GDM1 (cell line): ENCODE measurements around the gene MIA2.
"Not testable (repeated sequence)": the region's sequence is repeated elsewhere in the genome, so short reads cannot be mapped to it uniquely, and the experiment has no call there.

Source experiments
- DNase-seq: peaks from one replicate; lab custom pipeline; 2025; lab: John Stamatoyannopoulos, UW

The MIA2 gene

DNA sequence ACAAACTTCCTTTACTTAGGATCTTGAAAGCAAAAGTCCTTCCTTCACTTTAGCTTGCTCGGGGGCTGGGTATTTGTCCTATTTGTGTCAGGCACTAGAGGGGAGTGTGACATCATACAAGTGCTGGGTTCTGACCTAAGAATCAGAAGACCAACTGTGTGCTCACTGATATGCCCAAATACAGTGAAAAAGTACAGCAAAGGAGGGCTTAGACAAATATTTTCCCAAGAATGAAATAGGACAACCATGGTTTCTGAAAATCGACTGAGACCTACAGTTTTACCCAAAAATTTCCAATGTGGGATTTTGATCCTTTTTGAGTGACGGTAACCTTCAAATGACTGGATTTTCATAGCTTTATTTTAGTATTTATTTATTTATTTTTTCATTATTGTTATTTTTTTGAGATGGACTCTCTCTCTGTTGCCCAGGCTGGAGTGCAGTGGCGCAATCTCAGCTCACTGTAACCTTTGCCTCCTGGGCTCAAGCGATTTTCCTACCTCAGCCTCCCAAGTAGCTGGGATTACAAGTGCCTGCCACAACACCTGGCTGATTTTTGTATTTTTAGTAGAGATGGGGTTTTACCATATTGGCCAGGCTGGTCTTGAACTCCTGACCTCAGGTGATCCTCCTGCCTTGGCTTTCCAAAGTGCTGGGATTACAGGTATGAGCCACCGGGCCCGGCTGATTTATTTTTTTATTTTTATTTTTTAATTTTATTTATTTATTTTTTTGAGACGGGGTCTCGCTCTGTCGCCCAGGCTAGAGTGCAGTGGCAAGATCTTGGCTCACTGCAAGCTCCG, 1.8 kb upstream of the MIA2 start:
- peak; percentile 49 for DNase-seq

DNA sequence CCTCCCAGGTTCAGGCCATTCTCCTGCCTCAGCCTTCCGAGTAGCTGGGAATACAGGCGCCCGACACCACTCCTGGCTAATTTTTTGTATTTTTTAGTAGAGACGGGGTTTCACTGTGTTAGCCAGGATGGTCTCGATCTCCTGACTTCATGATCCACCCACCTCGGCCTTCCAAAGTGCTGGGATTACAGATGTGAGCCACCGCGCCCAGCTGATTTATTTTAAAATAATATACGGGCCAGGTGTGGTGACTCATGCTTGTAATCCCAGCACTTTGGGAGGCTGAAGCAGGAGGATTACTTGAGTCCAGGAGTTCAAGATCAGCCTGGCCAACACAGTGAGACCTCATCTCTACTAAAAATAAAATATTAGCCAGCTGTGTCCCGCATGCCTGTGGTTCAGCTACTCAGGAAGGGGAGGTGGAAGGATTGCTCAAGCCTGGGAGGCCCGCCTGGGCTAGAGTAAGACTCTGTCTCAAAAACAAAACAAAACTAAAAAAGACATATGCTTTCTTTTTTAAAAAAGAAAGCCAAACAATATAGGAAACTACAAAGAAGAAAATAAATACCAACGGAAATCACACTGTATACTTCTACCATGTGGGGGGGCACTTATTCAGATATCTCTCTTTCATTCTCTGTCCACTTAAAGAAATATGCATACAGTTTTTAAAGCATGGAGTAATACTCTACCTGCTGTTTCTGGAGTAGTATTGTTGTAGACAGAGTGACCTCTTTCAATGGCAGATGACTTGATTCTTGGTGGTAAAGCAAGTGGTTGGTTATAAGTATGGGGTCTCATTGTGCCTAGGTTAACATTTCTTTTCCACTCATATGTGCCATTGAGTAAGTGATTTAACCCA, 930 bp upstream of the MIA2 start:
- no peak for DNase-seq

DNA sequence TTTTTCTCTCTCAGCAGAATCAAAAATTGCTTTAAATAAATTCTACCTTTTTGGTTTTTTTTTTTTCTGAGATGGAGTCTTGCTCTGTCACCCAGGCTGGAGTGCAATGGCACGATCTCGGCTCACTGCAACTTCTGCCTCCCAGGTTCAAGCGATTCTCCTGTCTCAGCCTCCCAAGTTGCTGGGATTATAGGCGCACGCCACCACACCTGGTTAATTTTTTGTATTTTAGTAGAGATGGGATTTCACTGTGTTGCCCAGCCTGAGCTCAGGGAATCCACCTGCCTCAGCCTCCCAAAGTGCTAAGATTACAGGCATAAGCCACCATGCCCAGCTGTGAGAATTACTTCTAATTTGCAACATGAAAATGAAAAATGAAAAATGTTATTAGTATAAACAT, 1.3 kb downstream of the MIA2 start:
- DNase-seq, result not testable (repeated sequence)

DNA sequence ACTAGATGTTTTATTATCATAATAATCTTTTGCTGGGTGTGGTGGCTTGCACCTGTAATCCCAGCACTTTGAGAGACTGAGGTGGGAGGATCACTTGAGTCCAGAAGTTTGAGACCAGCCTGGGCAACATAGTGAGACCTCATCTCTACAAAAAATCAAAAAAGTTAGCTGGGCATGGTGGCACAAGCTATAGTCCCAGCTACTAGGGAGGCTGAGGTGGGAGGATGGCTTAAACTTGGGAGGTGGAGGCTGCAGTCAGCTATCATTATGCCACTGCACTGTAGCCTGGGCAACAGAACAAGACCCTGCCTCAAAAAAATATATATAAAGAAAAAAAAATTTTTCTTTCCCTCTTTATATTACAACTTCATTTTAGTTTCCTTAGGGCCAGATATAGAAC, 1.8 kb downstream of the MIA2 start:
- DNase-seq, result not testable (repeated sequence)

DNA sequence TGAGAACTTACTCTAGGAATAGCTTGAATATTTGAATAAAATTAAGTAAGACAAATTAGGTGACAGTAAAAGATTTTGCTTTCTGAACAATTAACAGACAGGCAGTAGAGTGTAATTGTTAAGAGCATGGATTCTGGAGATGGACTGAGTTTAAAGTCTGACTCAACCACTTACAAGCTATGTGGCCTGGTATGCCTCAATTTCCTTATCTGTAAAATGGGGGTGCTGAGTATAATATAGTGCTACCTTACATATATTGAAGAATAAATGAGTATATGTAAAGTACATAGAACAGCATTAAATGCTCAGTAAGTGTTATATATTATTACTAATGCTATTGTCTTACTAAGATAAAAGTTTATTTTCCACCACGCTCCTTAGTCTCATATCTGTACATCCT, 7.1 kb downstream of the MIA2 start:
- no peak for DNase-seq

GRCh38 chr14:39241637-39242036, 7.9 kb downstream of the MIA2 start:
- DNase-seq, result no peak

DNA sequence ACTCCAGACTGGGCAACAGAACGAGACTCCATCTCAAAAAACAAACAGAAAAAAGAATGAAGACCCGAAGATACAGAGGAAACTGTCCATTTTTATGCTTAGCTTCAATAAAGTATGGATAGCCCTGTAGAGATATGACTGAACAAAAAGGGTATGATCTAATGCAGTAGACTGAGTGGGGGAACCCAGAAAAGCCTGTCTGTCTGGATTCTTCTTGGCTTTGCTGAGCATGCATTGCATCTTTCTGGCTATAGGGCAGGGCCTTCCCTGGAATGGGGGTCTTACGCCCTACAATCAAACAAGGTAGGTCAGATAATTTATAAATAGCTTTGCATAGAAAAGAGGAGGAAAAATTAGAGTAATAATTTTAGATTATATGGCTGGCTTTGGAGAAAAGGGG, 10.1 kb downstream of the MIA2 start:
- no peak for DNase-seq

- no peak for DNase-seq
Measured at GRCh38 chr14:39246618-39247017, 12.9 kb downstream of the MIA2 start.

DNA sequence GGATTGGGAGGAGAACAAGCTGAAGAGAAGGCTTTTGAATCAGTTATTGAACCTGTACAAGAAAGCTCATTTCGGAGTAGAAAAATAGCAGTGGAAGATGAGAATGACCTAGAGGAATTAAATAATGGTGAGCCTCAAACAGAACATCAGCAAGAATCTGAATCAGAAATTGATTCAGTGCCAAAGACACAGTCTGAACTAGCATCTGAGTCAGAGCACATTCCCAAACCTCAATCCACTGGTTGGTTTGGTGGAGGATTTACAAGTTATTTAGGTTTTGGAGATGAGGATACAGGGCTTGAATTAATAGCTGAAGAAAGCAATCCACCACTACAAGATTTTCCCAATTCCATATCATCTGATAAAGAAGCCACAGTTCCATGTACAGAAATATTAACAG, 13.5 kb downstream of the MIA2 start:
- no peak for DNase-seq

- DNase-seq, result no peak
Measured at GRCh38 chr14:39251547-39251946, 17.8 kb downstream of the MIA2 start.

GRCh38 chr14:39257388-39257787, 23.7 kb downstream of the MIA2 start:
- DNase-seq, result not testable (repeated sequence)

- no peak for DNase-seq
Measured at GRCh38 chr14:39258782-39259545, 25.2 kb downstream of the MIA2 start.

DNA sequence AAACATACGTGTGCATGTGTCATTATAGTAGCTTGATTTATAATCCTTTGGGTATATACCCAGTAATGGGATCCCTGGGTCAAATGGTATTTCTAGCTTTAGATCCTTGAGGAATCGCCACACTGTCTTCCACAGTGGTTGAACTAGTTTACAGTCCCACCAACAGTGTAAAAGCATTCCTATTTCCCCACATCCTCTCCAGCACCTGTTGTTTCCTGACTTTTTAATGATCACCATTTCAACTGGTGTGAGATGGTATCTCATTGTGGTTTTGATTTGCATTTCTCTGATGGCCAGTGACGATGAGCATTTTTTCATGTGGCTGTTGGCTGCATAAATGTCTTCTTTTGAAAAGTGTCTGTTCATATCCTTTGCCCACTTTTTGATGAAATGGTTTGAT, 26.4 kb downstream of the MIA2 start:
- not testable (repeated sequence) for DNase-seq

DNA sequence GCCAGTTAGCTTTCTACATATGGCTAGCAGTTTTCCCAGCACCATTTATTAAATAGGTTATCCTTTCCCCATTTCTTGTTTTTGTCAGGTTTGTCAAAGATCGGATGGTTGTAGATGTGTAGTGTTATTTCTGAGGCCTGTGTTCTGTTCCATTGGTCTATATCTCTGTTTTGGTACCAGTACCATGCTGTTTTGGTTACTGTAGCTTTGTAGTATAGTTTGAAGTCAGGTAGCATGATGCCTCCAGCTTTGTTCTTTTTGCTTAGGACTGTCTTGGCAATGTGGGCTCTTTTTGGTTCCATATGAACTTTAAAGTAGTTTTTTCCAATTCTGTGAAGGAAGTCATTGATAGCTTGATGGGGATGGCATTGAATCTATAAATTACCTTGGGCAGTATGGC, 28.5 kb downstream of the MIA2 start:
- not testable (repeated sequence) for DNase-seq

DNA sequence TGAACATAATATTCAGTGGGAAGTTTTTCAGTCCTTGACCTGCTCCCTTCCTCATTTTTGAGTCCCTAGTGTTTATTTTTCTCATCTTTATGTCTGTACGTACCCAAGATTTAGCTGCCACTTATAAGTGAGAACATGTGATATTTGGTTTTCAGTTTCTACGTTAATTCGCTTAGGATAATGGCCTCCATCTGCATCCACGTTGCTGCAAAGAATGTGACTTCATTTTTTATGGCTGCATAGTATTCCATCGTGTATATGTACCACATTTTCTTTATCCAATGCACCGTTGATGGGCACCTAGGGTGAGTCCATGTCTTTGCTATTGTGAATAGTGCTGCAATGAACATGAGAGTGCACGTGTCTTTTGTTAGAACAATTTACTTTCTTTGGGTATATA, 30.3 kb downstream of the MIA2 start:
- DNase-seq, result no peak

- DNase-seq, result no peak
Measured at GRCh38 chr14:39264558-39264957, 30.8 kb downstream of the MIA2 start.

GRCh38 chr14:39265033-39265432, 31.3 kb downstream of the MIA2 start:
- DNase-seq, result no peak

DNA sequence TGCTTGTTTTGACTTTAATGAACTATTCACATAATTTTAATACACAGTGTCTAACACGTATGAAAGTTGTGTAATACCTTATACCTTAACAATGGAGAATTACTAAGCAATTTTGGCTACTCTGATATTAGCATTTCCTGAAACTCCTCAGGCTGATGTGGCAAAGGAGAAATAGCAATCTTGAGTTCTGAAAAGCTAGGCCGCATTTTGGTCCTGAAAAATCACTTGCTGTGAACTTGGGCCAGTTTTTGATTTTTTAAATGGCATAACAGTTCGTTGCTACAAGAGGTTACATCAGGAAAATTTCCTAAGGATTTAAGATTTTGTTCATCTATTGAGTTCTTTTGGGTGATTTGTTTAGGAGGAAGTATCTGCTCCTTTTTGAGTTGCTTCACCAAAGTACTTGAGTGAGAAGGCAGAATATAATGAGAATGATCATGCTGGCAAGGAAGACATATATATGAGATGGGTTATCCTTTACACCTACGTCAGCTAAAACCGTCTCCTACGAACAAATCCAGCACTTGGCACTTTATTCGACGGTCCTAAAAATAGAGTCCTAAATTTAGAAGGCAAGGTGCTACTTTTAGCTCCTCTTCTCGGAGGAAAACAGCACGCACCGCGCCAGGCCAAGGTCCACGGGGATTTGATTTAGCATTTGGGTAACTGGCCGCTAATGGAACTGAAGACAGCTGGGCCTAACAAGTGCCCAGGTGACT, 32.2 kb downstream of the MIA2 start:
- DNase-seq, result no peak

DNA sequence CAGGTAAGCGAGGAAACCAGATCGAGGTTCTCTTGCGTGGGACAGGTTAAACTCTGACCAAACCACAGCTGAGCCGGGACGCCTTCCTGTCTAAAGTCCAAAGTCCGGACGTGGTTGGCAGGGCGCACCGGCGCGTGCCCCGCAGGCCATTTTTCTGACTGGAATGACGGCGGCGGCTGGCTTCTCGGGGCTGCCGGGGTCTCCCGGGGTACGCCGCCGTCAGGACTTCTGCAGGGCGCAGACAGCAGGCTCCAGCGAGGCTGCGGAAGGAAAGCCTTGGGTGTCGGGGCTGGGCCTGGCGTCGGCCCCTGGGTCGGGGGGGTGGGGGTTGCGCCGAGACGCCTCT, 32.8 kb downstream of the MIA2 start:
- no peak for DNase-seq

DNA sequence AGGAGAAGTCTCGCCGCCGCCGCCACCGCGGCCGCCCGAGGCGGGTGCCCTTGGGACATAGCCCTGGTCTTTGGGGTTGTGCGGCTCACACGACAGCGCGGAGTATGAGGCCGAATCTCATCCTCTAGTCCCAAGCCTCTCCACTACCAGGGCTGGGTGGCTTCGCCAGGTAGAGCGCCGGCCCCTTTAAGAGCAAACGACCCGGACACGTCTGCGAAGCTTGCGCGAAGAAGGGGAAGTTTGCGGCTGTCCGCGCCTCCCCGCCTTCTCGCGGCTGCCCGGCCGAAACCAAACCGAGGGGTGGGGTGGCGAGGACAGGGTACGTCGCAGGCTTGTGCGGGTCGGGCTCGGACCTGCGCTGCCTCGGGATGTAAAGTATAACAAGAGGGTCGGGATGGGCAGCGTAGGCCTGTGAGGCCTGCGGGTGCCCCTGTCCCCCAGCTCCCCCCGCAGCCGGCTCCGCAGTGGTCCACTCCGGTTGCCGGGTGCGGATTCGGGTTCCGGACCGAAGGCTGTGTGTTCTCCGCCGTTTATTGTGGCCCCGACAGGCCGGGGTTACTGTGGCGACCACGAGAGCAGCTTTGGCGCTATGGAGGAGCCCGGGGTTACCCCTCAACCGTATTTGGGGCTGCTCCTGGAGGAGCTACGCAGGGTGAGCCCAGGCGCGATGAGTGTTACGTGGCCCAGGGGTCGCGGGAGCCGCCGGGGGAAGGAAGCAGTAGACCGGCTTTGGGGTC, 33.3 kb downstream of the MIA2 start:
- peak; percentile 85 for DNase-seq

DNA sequence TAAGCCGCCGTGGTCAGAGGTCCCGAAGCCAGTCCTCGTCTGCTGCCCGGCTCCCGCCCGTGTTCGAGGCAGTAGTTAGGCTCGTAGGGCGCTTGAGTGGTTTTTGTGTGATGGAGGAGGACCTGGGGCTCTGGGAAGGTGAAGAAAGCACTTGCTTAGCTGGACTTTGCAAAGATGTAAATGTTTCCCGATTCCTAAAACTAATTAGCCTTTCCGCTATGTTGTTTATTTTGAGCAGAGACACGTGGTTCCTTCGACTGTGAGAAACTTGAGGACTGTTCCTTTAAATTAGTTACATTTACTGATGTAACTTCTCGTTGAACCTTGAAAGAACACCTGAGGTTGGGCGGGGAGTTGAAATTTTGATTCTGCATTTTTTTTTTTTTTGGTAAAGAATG, 33.9 kb downstream of the MIA2 start:
- no peak for DNase-seq
